Stimulated activated CD8-positive, alpha-beta memory T cell treated with anti-CD3 and anti-CD28 coated beads, Interleukin-4, amount 100 ng/mL, for 1 hour (primary cell): Measurements from ENCODE around the gene RASAL3.

Experiments used
- DNase-seq, 2 donors: peaks; one replicate each; pipeline ENCODE4 v3.0.0-alpha.2; 2020; ENCODE audit warnings: low read depth in 2 of 2, low spot score in 1 of 2

RASAL3 gene

DNA sequence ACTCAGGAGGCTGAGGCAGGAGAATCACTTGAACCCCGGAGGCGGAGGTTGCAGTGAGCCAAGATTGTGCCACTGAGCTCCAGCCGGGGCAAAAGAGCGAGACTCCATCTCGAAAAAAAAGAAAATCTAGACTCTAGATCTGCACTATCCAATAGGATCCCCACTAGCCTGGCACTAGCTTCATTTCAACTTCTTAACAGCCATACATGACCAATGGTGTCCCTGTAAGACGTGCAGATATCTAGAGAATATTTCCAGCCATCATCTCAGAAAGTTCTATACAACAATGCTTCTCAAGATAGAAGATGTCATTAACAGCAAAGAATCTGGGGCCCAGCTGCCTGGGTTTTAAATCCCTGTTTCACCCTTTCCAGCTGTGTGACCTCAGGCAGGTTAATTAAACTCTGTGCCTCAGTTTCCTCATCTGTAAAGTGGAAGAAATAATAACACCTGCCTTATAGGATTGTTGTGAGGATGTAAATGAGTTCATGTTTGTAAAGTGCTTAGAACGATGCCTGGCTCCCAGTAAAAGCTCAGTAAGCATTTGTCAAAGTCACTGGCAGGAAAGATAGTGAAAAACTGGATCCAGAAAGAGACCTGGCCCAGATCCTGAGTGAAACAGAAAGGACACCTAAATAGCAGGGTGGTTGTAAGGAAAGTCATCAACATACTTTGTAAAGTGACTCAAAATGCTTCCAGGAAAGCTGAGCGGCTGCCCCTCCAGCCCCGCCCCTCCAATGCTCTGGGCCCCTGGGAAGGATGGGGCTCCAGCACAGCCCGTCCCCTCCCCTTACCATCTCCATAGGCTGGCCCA, 28.1 kb downstream of the RASAL3 start:
- no peak for DNase-seq

DNA sequence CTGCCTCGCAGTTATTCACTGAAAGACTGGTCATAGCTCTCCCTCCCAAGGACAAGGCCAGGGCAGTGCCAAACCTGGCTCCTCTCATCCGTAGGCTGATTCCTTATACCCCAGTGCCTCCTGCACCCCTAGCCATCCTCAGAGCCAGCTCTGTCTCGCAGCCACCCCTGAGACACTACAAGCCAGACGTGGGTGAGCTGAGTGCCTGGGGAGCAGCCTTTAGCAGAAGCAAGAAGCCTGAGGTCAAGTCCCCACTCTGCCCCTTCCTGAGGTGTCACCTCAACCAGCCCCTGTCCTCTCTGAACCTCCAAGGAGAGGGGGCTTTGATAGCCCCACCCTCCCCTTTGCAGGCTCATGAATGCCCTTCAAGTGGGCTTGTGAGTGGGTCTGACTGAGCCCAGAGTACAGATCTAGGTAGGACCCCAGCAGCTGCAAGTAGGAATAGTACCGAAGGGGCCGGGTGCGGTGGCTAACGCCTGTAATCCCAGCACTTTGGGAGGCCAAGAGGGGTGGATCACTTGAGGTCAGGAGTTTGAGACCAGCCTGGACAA, 30.8 kb downstream of the RASAL3 start:
- no peak for DNase-seq

DNA sequence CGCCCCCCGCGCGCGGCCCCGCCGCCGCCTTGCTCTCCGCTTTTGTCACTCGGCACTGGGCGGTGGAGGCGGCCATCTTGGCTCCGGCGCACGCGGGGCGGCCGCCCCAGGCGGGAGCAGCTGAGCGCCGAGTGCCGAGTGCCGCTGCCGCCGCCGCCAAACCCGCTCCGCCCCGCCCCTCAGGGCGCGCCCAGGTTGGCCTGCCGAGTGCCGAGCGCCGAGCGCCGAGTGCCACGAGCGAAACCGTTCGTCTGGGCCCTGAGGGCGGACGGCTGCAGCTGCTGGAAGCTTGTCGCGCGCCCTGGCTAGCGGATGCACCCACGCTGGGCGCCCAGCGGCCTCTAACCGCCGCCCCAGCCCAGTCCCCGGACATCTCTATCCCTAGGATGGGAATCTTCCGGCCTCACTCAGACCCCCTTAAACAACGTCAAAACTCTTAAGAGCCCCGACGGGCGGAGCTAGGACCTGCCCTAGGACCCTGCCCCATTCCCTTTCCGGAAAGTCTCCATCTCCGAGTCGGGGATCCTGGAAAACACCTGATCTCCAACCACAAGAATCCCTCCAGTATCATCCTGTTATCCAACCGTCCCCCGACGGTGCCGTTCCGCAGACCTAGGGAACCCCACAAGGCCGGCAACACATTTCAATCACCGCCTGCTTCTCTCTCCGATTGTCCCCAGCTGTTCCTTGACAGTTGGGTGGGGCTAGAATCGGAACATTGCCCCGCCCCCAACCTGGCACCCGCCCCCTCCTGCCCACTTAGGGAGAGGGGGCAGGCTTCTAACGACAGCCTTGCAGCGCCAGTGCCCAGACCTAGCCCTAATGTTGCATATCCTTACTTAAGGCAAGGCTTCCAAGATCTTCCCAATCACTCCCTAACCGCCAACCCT, 31.5 kb downstream of the RASAL3 start:
- DNase-seq, result peak; percentile 67 to 81

DNA sequence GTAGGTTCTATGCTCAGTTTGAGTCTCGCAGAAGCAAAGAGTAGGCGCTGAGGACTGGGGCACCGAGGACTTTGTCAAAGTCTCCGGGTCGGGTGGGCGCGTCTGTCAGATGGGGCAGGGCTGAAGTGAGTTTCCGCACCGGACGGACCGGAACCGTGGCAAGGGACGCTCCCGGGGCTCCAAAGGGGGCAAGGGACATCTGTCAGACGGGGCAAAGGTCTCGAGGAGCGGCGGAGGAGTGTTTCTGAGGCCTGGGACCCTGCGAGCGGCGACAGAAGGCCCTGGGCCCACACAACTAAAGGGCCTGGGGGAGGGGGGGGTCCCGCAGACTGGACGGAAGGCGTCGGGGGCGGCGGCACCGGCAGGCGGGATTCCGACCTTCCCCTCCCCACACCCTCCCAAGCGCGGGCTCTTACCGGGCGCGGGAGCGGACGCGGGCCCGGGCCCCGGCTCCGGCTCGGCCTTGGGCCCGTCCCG, 32.3 kb downstream of the RASAL3 start:
- no peak for DNase-seq

DNA sequence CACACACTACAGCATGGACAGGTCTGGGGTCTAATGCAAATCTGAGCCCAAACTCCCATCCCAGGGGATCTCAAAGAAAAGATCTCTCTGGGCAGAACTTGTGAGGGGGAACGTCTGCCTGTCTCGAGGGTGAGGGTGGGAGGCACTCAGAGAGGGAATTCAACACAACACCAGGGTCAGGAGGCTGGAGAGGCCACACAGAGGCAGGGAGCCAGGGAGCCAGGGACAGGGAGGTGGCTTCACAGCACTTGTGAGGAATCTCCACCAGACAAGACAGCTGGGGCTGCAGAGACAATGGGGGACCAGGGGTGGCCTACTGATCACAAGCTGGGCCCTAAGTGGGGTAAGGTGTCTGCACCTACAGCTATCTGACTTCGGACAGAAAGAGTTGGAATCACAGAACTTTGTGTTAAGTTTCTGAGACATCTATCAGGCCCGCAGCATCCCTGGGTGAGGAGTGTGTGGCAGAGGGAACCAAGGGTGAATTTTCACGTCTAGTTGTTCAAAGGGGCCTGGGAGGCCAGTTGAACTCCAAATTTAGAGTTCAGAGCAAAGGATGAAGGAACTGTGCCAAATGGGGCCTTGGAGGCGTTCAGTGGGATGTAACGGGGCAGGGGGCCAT, 32.8 kb downstream of the RASAL3 start:
- DNase-seq, result no peak

DNA sequence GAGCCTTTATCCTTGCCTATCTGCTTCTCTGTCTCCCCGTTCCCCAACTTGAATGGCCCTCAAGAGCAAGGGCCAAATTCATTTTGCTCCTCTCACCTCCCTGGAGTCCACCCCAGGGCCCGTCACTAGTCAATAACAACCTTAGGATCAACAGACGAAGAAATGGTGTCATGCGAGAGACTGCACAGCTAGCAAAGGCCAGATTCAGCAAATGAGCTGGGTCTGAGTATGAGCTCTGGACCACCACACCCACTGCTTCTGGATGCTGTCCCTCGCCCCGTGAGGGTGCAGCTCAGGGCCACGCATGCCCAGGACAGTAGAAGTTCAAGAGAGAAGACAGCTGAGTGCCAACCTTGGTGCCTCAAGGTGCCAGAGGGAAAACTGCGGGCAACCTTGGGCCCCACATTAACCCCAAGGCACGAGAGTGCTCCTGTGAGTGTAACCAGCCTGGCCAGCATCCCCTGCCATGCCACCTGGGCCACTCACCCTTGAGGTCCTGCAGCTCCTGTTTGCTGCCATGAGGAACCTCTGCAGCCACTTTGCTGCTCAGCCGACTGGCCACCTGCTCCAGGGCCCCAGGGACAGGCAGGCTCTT, 33.7 kb downstream of the RASAL3 start:
- no peak for DNase-seq

DNA sequence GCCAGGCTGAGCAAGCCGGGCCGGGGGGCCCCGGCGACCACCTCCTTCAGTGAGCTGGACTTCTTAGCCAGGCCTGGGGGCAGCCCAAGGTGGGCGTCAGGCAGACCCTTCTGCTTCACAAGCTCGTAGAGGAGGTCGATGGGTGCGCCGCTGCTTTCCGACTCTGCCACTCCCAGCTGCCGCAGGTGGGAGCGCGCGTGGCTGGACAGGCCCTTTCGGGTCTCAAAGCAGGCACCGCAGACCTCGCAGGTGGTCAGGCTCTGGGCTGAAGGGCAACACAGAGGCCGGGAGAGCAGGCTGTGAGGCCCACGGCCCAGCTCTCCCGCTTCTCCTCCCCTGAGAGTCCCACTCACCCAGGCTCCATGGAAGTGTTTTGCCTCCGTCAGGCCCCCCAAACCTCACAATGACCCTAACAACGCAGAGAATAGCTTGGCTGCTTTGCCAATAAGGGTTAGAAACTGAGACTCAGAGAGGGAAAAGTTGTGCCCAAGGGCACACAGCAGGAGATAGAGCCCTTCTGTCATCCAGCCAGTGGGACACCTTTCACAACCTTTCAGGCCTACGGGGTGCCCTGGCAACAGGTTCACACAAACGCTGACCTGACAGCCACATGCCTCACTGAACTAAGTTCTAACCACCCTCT, 34.4 kb downstream of the RASAL3 start:
- DNase-seq, result no peak

DNA sequence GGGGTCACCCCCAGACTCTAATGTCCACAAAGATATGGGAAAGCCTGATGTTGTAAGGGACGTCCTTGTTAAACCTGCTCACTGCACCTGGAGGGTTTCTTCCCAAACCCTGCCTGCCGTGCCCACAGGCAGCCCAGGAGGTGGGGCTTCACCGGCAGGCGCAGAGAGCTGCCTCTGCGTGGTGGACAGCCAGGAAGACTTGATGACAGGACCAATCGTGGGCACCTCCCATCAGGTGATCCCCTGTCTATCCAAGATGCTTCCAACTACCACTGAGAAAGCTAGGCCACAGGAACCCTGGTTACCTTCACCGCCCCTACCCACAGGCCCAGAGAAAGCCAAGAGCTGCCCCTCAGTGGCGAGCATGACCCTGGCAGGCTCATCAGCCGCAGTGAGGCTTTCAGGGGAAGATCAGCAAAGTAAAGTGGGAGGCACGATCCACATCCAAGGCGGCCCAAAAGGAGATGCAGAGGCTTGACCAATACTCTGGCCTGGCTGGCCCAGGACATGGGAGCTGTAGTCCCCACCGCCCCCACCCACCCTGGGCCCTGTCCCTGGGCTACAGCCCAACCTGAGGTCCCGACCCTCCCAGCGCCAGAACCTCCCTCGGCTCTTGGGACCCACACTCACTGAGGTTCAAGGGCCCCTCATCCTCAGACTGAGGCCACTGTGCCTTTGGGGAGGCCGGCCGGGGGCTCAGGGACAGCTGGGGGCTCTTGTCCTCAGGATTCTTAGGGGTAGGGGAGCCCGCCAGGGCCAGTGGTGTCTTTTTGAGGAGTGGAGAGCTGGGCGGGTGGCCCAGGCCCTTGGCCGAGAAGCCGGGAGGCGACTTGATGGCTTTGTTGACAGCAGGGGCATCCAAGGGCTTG, 35.2 kb downstream of the RASAL3 start:
- DNase-seq, result no peak

DNA sequence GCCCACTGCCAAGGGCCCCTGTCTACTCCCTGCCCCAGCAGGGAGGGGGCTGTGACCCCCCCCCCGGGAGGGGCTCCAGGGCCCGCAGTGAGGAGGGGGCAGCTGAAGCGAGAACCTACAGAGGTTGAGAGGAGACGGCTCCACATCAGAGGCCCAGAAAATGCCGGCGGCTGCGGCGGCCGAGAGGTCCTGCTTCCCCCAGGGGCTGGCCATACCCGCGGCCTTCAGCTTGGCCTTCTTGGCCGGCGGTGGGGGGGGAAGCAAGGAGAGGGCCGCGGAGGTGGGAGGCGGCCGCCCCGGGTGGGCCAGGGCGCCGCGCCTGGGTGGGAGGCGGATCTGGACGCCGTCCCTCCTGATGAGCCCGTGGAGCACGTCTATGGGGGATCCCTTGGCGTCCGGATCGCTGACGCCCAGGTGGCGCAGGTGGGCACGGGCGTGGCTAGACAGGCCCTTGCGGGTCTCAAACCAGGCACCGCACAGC, 36.3 kb downstream of the RASAL3 start:
- DNase-seq, result no peak

DNA sequence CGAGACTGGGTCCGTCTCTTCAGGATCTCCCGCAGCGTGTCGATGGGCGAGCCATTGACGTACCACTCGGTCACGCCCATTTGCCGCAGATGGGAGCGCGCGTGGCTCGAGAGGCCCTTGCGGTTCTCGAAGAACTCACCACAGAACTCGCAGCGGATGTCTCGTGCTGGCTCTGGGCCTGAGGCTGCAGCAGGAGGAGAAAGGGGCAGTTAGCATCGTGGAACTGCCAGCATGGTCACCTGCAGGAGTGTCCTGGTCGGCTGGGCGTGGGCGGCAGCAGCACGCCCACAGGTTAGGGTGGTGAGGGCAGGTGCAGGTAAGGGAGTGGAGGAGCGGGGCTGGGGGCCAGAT, 37.0 kb downstream of the RASAL3 start:
- DNase-seq, result no peak

DNA sequence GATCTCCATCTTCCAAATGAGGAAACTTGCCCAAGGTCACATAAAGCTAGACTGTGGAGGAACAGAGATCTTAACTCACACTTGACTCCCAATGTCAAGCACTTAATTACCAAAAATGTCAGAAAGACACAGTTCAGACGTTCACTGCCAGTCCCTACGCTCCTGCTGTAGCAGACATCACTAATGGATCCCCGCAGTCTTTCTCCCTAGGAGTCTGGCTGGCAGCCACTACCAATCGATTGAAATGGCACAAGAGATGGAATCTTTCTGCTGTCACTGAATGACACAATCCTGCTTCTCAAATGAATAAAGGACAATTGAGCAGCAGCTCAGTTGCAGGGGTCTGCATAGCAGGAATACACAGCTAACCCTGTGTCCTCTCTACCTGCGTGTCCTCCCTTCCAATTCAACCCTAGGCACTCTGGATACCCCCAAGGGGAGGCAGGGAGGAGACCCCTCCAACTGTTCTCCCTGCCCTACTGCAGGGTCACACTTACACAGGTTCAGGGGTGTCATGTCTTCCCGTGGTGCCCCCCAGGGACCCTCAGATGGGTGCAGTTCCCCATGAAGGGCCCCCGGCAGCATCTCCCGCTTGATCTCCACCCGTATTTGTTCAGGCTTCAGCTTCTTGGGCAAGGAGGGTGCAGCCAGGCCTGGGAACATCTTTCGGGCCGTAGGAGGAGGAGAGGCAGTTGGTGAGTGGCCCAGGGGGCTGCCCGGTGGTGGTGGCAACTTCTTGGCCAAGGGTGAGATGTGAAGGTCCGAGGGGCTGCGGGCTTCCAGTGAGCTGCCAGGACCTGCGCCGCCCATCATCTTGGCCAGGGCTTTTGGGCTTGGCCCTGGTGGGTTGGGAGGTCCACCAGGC, 37.6 kb downstream of the RASAL3 start:
- no peak for DNase-seq

DNA sequence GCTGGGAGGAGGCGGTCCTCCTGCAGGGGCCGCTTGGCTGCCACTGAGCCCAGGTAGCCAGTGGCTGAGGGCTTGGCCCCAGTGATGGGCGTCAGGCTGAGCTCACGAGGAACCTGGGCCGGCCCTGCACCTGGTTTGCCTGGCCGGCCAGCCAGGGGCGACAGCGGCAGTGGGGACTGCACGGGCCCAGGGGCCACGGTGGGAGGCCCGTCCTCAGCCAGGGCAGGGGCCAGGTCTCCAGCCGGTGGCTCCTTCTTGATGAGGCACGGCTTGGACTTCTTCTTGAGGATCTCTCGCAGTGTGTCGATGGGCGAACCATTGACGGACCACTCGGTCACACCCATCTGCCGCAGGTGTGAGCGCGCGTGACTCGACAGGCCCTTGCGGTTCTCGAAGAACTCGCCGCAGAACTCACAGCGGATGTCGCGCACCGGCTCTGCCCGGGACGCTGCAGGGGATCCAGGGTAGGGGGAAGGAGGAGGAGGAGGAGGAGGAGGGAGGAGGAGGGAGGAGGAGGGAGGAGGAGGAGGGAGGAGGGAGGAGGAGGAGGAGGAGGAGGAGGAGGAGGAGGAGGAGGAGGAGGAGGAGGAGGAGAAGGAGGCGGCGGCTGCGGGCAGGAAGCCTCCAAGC, 38.9 kb downstream of the RASAL3 start:
- no peak for DNase-seq

DNA sequence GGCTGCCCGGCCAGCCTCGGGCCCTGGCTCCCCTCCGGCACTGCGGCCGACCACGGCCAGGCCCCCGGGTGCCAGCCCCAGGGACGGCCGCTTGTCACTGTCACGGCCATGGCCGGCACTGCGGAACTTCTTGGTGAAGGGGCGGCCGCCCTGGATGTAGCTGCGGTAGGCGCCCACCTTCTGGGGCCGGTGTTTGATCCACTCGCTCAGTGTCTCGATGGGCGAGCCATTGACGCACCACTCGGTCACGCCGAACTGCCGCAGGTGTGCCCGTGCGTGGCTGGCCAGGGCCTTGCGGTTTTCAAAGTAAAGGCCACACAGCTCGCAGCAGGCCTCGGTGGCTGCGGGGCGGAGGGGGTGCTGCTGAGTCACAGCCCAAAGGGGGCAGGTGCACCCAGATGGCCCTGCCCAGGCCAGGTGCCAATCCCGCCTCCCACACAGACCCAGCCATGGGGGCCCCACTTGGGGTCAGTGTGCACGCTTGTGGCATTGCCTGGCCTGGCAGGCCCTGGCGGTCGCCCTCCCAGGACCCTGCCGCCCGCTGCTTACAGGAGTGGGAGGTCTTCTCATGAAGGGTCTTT, 39.6 kb downstream of the RASAL3 start:
- no peak for DNase-seq

DNA sequence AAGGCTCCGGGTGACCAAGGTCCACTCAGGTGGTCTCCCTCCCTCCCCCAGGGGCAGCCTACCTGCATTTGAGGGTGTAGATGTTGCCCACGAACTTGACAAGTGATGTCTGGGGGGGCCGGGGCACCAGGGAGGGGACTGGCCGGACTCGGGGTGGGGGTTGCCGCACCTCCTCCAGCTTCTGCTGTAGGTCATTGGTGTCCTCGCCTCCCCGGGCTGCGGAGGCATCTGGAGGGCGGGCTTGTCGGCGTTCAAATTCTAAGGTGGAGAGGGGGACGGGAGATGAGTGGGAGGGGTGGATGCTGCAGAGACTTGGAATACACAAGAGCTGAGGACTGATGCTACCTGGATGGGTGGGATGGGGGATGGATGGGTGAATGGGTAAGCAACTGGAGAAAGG, 40.2 kb downstream of the RASAL3 start:
- DNase-seq, result no peak

DNA sequence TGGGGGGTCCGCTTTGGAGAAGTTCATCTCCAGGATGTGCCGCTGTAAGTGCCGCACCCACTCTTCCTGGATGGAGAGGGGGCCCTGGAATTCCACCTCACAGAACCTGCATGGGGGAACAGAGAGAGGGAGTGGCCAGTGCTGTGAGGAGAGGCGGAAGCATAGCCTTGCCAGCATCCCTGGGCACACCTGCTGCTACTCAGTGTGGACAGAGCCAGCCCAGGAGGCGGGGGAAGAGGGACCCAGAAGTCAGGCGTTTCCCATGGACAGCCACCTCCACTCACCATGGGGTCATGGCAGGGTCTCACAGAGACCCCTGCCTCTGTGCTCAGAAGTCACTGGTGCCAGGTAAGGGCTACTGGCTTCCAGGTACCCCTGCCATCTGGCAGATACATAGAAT, 41.2 kb downstream of the RASAL3 start:
- DNase-seq, result no peak

DNA sequence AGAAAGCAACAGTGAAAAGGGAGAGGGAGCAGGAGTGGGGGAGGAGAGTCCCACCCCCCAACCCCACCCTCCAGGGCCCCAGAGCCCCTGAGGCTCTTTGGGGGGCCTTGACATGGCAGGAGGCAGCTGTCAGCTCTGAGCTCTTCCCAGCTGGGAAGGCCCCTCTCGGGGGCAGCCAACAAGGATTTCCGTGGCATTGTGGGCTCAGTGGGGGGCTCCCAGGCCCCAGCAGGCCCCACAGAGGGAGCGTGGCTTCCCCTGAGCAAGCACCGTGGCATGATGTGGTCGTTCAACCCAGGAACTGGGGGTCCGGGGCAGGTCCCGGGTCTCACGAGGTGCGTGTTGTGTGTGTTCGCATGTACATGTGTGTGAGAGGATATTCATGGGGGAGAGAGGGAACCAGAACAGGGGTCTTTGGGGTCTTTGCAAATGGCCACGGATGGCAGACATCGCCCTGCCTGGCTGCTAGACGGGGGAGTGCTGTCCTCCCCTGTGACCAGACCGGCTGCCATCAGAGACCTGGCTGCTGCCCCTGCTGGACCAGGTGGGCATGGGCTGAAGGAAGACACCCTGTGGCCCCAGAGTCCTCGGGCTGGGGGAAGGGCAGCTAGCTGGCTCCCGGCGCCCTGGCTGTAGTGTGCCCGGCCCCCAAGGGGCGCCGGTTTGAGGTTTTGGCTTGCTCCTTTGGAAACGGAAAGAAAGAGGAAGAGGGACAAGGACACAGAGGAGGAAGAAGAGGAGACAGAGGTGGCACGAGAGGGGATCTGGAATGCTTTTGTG, 41.9 kb downstream of the RASAL3 start:
- no peak for DNase-seq

DNA sequence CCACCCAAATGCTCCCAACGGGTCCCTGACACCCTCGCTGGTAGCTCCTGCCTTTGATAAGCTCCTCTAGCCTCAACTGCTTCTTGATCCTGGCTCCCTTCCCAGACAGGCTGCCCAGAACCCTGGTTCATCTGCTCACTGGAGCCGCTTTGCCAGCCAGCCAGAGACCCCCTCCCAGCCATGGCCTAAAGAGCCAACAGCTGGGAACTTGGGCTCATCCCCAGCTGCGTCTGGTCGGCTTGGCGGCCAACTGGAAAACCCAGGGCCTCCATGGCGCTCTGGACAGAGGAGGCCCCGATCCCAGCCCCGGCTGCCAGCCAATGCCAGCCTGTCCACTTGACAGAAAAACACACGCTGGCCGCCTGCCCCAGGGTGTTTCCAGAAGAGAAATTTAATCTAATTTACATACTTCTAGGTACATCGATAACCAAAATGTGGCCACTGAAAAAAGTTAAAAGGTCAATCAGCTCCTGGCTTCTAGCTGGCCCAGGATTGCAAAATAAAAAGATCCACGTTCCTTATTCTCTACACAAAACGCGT, 42.6 kb downstream of the RASAL3 start:
- DNase-seq, result no peak
